ENCODE measurements around the gene GABRG2.

GRCh38 chr5:162107591-162107990, 40.0 kb downstream of the GABRG2 start:
- TF ChIP-seq POLR2A (IDR thresholded peaks at IDR 0.05) = no peak
- TF ChIP-seq CTCF (IDR thresholded peaks at IDR 0.05) = no peak
- no peak for TF ChIP-seq EP300 (IDR thresholded peaks at IDR 0.05)
